CD14-positive monocyte (primary cell): ENCODE results near the gene DNAH7. TPM values are rescaled to one million over a fixed set of nuclear protein-coding genes. Genes with fewer than 3 reads are reported as not detected.

Experiments
- DNase-seq, 3 donors: peaks; one replicate each; pipeline ENCODE4 v3.0.0-alpha.2; 2011 to 2022
- H2AFZ ChIP-seq: 2 replicates; pipeline ENCODE4 v1.6.0; 2012; ENCODE audit warnings: mild to moderate bottlenecking, low read depth, low read length, inconsistent platforms; ENCODE audit not compliant: insufficient read depth, poor library complexity, severe bottlenecking
- H3K27ac ChIP-seq, 2 donors: 1 replicate in 1 of 2; 2 replicates in 1 of 2; pipeline ENCODE4 v1.5.1; 2012 to 2013; ENCODE audit warnings: low read length in 2 of 2, control low read depth in 1 of 2, inconsistent platforms in 1 of 2, low read depth in 1 of 2, mild to moderate bottlenecking in 1 of 2
- H3K27me3 ChIP-seq, 2 donors: one replicate each; pipeline versions ENCODE4 v1.6.0 to v1.6.1; 2011 to 2013; ENCODE audit warnings: low read length in 2 of 2; ENCODE audit not compliant: control insufficient read depth in 2 of 2, insufficient read depth in 2 of 2
- H3K36me3 ChIP-seq, 2 donors: replicated peaks in 1 of 2; 1 replicate in 1 of 2; 2 replicates in 1 of 2; pipeline versions ENCODE4 v1.5.1 to v1.6.1; 2012 to 2013; ENCODE audit warnings: low read length in 2 of 2, control low read depth in 1 of 2, inconsistent platforms in 1 of 2, mild to moderate bottlenecking in 1 of 2; ENCODE audit not compliant: insufficient read depth in 2 of 2, control insufficient read depth in 1 of 2
- H3K4me1 ChIP-seq, 2 donors: 1 replicate in 1 of 2; 2 replicates in 1 of 2; pipeline versions ENCODE4 v1.5.1 to v1.6.1; 2012 to 2013; ENCODE audit warnings: low read length in 2 of 2, control low read depth in 1 of 2, inconsistent platforms in 1 of 2, mild to moderate bottlenecking in 1 of 2, moderate library complexity in 1 of 2; ENCODE audit not compliant: insufficient read depth in 2 of 2, control insufficient read depth in 1 of 2
- H3K4me2 ChIP-seq: replicated peaks from 2 replicates; pipeline ENCODE3; 2012; ENCODE audit warnings: low read length, moderate library complexity, mild to moderate bottlenecking; ENCODE audit not compliant: poor library complexity, severe bottlenecking; ENCODE audit errors: extremely low read depth
- H3K4me3 ChIP-seq, 3 experiments: fragments of 200-600 bp in 1 of 3; sonication (generic) in 1 of 3; replicated peaks in 1 of 3; 1 replicate in 2 of 3; 2 replicates in 1 of 3; pipeline ENCODE4 v1.5.1; 2011 to 2013; ENCODE audit warnings: low read length in 3 of 3, mild to moderate bottlenecking in 3 of 3, control low read depth in 2 of 3, low read depth in 2 of 3, inconsistent platforms in 1 of 3, moderate library complexity in 1 of 3
- H3K79me2 ChIP-seq: 2 replicates; pipeline ENCODE4 v1.6.0; 2012; ENCODE audit warnings: mild to moderate bottlenecking, control low read depth, inconsistent platforms, low read length, moderate library complexity; ENCODE audit not compliant: insufficient read depth
- H3K9ac ChIP-seq: 2 replicates; pipeline ENCODE4 v1.6.0; 2017; ENCODE audit warnings: low read length, mild to moderate bottlenecking; ENCODE audit not compliant: insufficient read depth, poor library complexity, severe bottlenecking
- H3K9me3 ChIP-seq, 2 donors: replicated peaks in 1 of 2; 1 replicate in 1 of 2; 2 replicates in 1 of 2; pipeline versions ENCODE4 v1.5.1 to v1.6.1; 2012 to 2013; ENCODE audit warnings: low read length in 2 of 2, control low read depth in 1 of 2; ENCODE audit not compliant: control insufficient read depth in 1 of 2, insufficient read depth in 1 of 2
- H4K20me1 ChIP-seq: 2 replicates; pipeline ENCODE4 v1.6.0; 2012; ENCODE audit warnings: mild to moderate bottlenecking, low read length, control low read depth, moderate library complexity; ENCODE audit not compliant: insufficient read depth
- H3K27ac Mint-ChIP-seq, 7 donors: one replicate each; pipeline ENCODE4 v1.8.0; 2020; ENCODE audit warnings: mild to moderate bottlenecking in 7 of 7, mixed read lengths in 7 of 7, moderate library complexity in 6 of 7, inconsistent platforms in 2 of 7
- H3K27me3 Mint-ChIP-seq, 3 donors: one replicate each; pipeline ENCODE4 v1.8.0; 2021 to 2022; ENCODE audit warnings: low read depth in 3 of 3, mild to moderate bottlenecking in 3 of 3, mixed read lengths in 3 of 3, moderate library complexity in 3 of 3, inconsistent platforms in 1 of 3
- H3K36me3 Mint-ChIP-seq, 2 donors: one replicate each; pipeline ENCODE4 v1.8.0; 2020; ENCODE audit warnings: mixed read lengths in 2 of 2, inconsistent platforms in 1 of 2, mild to moderate bottlenecking in 1 of 2
- H3K4me1 Mint-ChIP-seq: one replicate; pipeline ENCODE4 v1.8.0; 2020; ENCODE audit warnings: mild to moderate bottlenecking, mixed read lengths
- H3K4me3 Mint-ChIP-seq, 2 donors: one replicate each; pipeline ENCODE4 v1.8.0; 2020; ENCODE audit warnings: mild to moderate bottlenecking in 2 of 2, mixed read lengths in 2 of 2, moderate library complexity in 1 of 2
- H3K9me3 Mint-ChIP-seq, 7 donors: one replicate each; pipeline ENCODE4 v1.8.0; 2020 to 2022; ENCODE audit warnings: mixed read lengths in 7 of 7, mild to moderate bottlenecking in 6 of 7, moderate library complexity in 6 of 7, inconsistent platforms in 2 of 7
- WGBS: methylation state at CpG from one replicate; pipeline ENCODE4 v1.1.5; 2013; ENCODE audit warnings: missing lambda C conversion rate; ENCODE audit not compliant: insufficient coverage; 5-methylcytosine and 5-hydroxymethylcytosine counted together
- intact Hi-C, 2 donors: fragments of 100-400 bp; cut with micrococcal nuclease; formaldehyde crosslinking; loops; one replicate each; pipeline versions ENCODE4 v1.15.0 to v1.15.1; 2023
- polyA plus RNA-seq, 3 donors: library from polyadenylated mRNA; depleted of rRNA in 1 of 3; unstranded in 2 of 3; stranded (reverse) in 1 of 3; fragments of 300-500 nt in 2 of 3; fragments of >200 nt in 1 of 3; fragmentation: Illumina TruSeq in 2 of 3; gene quantifications; 1 replicate in 2 of 3; 2 replicates in 1 of 3; pipeline ENCODE4 v1.2.3, GENCODE V29; 2012 to 2021
- TF ChIP-seq, protein P1 (sequence below): fragments of 200-600 bp; IDR thresholded peaks from one replicate; pipeline ENCODE4 v1.8.0; 2022; ENCODE audit warnings: antibody characterized with exemption, mild to moderate bottlenecking

Gene DNAH7
- polyA plus RNA-seq, 3 donors, result 0.07 TPM; not detected in 2

DNA sequence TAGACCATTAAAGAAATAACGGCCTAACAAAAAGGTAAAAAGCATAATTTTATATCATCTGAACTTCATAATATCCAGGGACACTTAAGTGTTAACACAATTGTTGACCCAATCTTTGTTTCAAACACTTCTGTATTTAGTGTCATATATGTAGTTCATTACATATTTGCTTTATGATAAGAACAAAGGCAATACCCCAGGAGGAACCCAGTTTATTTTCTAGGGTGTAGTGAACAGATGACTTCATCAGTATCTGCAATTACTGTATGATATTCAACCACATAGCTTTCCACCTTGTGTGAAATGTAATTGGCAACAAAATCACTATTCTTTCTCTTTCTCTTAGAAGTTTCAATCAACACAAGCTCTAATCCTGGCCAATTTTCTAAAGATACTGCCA, 233.8 kb downstream of the DNAH7 start:
- TF ChIP-seq, protein P1, sequence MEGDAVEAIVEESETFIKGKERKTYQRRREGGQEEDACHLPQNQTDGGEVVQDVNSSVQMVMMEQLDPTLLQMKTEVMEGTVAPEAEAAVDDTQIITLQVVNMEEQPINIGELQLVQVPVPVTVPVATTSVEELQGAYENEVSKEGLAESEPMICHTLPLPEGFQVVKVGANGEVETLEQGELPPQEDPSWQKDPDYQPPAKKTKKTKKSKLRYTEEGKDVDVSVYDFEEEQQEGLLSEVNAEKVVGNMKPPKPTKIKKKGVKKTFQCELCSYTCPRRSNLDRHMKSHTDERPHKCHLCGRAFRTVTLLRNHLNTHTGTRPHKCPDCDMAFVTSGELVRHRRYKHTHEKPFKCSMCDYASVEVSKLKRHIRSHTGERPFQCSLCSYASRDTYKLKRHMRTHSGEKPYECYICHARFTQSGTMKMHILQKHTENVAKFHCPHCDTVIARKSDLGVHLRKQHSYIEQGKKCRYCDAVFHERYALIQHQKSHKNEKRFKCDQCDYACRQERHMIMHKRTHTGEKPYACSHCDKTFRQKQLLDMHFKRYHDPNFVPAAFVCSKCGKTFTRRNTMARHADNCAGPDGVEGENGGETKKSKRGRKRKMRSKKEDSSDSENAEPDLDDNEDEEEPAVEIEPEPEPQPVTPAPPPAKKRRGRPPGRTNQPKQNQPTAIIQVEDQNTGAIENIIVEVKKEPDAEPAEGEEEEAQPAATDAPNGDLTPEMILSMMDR, result no peak
- no peak overlapping the region for H2AFZ ChIP-seq
- Mint-ChIP-seq H3K27me3 (peaks cover 0 to 2% (median 0%) of the 10 kb centered on the region in 3 donors), H3K4me3 (no peak overlapping the region), H3K36me3 (no peaks in the 10 kb centered on the region), H3K27ac (no peak overlapping the region), H3K4me1 (peaks cover 17% of the 10 kb centered on the region), H3K9me3 (peaks cover 0 to 3% (median 0%) of the 10 kb centered on the region in 7 donors)
- no peak overlapping the region for H3K27ac ChIP-seq
- H3K27me3 ChIP-seq, result no peaks in the 10 kb centered on the region
- H3K79me2 ChIP-seq, result no peaks in the 10 kb centered on the region
- H3K9me3 ChIP-seq, result no peaks in the 10 kb centered on the region
- peaks cover 6 to 7% of the 10 kb centered on the region in 2 donors for H3K4me1 ChIP-seq
- no peak overlapping the region for H3K9ac ChIP-seq
- H3K4me2 ChIP-seq, result no peak overlapping the region
- intact Hi-C loops, result no loop called here
- no peak for DNase-seq
- no CpG with 5 or more reads among the region's 1 CpG for WGBS
- H3K36me3 ChIP-seq, result no peaks in the 10 kb centered on the region
- H4K20me1 ChIP-seq, result no peaks in the 10 kb centered on the region
- no peak overlapping the region for H3K4me3 ChIP-seq

DNA sequence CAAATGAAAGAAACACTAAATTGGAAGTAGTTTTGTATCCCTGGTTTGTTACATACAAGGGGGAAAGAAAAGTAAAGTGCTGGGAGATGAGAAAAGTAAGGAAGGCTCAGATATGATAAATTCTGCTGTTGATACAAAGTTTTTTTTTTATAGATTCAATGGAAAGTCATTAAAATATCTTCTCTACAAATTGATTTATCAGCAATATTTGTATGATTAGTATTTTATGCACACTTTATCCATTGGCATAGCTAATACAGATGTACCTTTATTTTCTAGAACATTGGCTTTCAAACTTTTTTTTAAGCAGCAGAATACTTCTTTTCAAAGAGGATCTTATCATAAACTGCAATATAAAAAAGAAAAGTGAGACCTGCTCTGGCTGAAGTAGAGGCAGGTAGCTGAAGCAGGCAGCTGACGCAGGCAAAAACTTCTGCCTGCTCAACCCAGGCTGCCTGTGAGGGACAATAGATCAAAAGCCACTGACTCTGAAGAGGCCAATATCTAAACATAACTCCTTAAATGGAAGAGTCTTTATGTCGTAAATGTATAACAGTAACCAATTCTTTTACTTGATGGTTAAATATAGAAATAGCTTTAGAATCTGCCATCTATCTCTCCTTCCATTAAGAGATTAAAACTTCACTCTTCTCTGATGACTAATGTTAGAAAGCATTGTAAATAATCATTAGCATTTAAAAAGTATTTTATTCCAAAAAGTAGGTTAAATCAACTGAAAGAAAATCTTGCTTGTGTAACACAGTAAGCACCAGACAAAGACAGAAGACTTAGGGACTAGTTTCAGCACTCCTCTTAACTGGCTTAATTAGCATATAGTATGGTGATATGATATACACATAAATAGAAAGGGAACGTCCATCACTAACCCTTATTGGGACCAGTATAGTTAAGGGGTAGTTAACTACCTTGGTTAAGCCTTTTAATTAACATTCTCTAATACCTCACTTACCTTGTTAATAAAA, 237.4 kb downstream of the DNAH7 start:
- no peaks in the 10 kb centered on the region for H3K4me1 ChIP-seq
- no peaks in the 10 kb centered on the region for H3K79me2 ChIP-seq
- H3K4me1 Mint-ChIP-seq, result no peaks in the 10 kb centered on the region
- no peak overlapping the region for H3K9ac ChIP-seq
- no peak overlapping the region for H3K27ac ChIP-seq
- H3K27ac Mint-ChIP-seq, result peak overlapping the region in 1 of 7 donors; percentile 11
- no peaks in the 10 kb centered on the region for H3K27me3 ChIP-seq
- H3K4me2 ChIP-seq, result no peak overlapping the region
- no peak for DNase-seq
- H3K4me3 ChIP-seq, result no peak overlapping the region
- H4K20me1 ChIP-seq, result no peaks in the 10 kb centered on the region
- no peaks in the 10 kb centered on the region for H3K27me3 Mint-ChIP-seq
- no peak overlapping the region for H2AFZ ChIP-seq
- intact Hi-C loops, result no loop called here
- H3K36me3 Mint-ChIP-seq, result no peaks in the 10 kb centered on the region
- no CpG with 5 or more reads among the region's 3 CpGs for WGBS
- peaks cover 0 to 3% (median 0%) of the 10 kb centered on the region in 7 donors for H3K9me3 Mint-ChIP-seq
- no peaks in the 10 kb centered on the region for H3K9me3 ChIP-seq
- no peak overlapping the region for H3K4me3 Mint-ChIP-seq
- TF ChIP-seq, protein P1, result no peak
- H3K36me3 ChIP-seq, result no peaks in the 10 kb centered on the region
